Measurements from ENCODE around the gene NT5C3B.

The NT5C3B gene

GRCh38 chr17:41870627-41871026, 34.6 kb upstream of the NT5C3B start:
- DNase-seq (ENCODE audit: low read depth): peak; percentile 65
- no peak overlapping the region for H3K4me3 ChIP-seq (ENCODE audit: low read depth, low read length)
- TF ChIP-seq CTCF (IDR thresholded peaks at IDR 0.05; ENCODE audit: control insufficient read depth, extremely low read depth, insufficient read depth): no peak

DNA sequence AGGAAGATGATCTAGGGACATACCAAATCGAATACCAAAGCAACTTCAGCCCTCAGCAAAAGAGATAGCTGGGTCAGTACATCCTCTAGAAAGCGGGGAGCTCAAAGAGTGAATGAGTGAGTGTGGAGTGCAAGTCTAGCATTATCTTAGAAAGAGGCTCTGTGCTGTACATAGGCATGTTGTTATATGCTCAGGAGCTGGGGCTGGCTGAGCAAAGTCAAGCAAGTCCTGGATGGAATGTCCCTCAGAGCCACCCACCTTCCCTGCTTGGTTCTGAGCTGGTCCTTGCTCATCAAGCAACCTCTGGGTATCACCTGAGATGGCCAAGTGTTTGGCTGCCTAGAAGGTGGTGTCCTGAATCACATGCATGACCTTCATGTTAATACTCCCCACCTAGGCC, 34.1 kb upstream of the NT5C3B start:
- DNase-seq (ENCODE audit: low read depth): no peak
- no peak overlapping the region for H3K4me3 ChIP-seq (ENCODE audit: low read depth, low read length)
- TF ChIP-seq CTCF (IDR thresholded peaks at IDR 0.05; ENCODE audit: control insufficient read depth, extremely low read depth, insufficient read depth): no peak

DNA sequence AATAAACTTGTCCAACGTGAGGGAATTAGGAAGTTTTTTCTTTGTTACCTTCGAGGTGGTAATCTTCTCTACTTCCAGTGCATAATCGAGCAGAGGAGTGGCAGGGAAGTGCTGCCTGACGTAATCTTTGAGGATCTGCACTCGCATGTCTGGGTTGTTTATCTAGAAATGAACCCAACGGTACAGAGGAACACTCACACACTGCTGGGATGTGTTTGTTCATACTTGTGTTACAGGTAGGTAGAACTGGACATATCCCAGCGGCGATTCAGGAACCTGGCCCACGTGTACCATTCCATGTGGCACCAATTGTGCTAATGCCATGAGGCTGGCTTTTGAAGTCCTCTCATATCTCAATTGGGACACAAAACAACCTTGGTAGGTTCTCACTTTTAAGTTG, 33.4 kb upstream of the NT5C3B start:
- no peak for TF ChIP-seq CTCF (IDR thresholded peaks at IDR 0.05; ENCODE audit: control insufficient read depth, extremely low read depth, insufficient read depth)
- peak; percentile 76 for DNase-seq (ENCODE audit: low read depth)
- no peak overlapping the region for H3K4me3 ChIP-seq (ENCODE audit: low read depth, low read length)

GRCh38 chr17:41868568-41868967, 32.5 kb upstream of the NT5C3B start:
- no peak for DNase-seq (ENCODE audit: low read depth)
- no peak for TF ChIP-seq CTCF (IDR thresholded peaks at IDR 0.05; ENCODE audit: control insufficient read depth, extremely low read depth, insufficient read depth)
- H3K4me3 ChIP-seq (ENCODE audit: low read depth, low read length): no peak overlapping the region

DNA sequence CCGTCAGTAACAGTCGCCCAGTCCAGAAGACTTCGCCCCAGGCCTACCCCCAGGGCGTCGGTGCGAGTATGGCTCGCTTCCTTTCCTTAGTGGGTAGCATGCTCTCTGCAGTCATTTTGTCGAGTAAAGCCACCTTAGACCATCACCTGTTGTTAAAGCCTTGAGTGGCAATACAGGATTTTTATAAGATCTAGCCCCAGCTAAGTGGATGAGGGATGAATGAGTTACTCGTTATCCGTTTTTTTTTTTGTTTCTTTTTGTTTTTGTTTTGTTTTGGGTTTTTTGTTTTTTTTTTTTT, 29.5 kb upstream of the NT5C3B start:
- peak overlapping the region; percentile 23 for H3K4me3 ChIP-seq (ENCODE audit: low read depth, low read length)
- no peak for TF ChIP-seq CTCF (IDR thresholded peaks at IDR 0.05; ENCODE audit: control insufficient read depth, extremely low read depth, insufficient read depth)
- no peak for DNase-seq (ENCODE audit: low read depth)

- peak; percentile 18; the same call in 1 of the 2 replicates for TF ChIP-seq CTCF (IDR thresholded peaks at IDR 0.05; ENCODE audit: control insufficient read depth, extremely low read depth, insufficient read depth)
- DNase-seq (ENCODE audit: low read depth): peak; percentile 43
- peak within 1 kb of the TSS; percentile 89 for H3K4me3 ChIP-seq (ENCODE audit: low read depth, low read length)
Measured at GRCh38 chr17:41864836-41865595, 29.0 kb upstream of the NT5C3B start, which contains the start of gene KLHL11. KLHL11 (minus strand) TSS chr17:41865423; CDS start chr17:41865370, 53 bp downstream.

- DNase-seq (ENCODE audit: low read depth): no peak
- TF ChIP-seq CTCF (IDR thresholded peaks at IDR 0.05; ENCODE audit: control insufficient read depth, extremely low read depth, insufficient read depth): no peak
- peak overlapping the region; percentile 89 for H3K4me3 ChIP-seq (ENCODE audit: low read depth, low read length)
Measured at GRCh38 chr17:41864498-41864835, 28.4 kb upstream of the NT5C3B start.
